ENCODE data around the gene PDX1. TPM values are rescaled to one million over a fixed set of nuclear protein-coding genes. Genes with fewer than 3 reads are reported as not detected.

Gene PDX1
- total and polyA plus RNA-seq, 2 of the 13 experiments (the other 11 are each of a cell fraction or from before 2014, with no cell fraction given): 0.07 TPM; not detected in 1

- Histone ChIP-seq H3K27ac (ENCODE audit: extremely low read length, insufficient read depth, low read length) (no peak overlapping the region), H3K4me1 (ENCODE audit: insufficient read depth, low read length) (no peaks in the 10 kb centered on the region), H3K79me2 (ENCODE audit: insufficient read depth, low read length) (no peaks in the 10 kb centered on the region), H3K36me3 (replicated peaks in 1 of 2; ENCODE audit: control insufficient read depth in 1 of 2, insufficient read depth in 2 of 2, low read length in 2 of 2) (no peaks in the 10 kb centered on the region), H2AFZ (ENCODE audit: low read length) (no peak overlapping the region), H3K9me3 (ENCODE audit: low read length) (no peaks in the 10 kb centered on the region), H3K4me2 (ENCODE audit: low read depth, low read length) (no peak overlapping the region), H4K20me1 (ENCODE audit: insufficient read depth, low read length) (no peaks in the 10 kb centered on the region), H3K27me3 (ENCODE audit: control insufficient read depth in 1 of 2, insufficient read depth in 2 of 2, low read length in 2 of 2) (0 out of 5 replicates have a peak, but pooled peaks cover 0 to 7% of the 10 kb centered on the region in 2 experiments), H3K9ac (ENCODE audit: insufficient read depth, low read depth, low read length) (no peak overlapping the region), H3K4me3 (replicated peaks in 1 of 3; ENCODE audit: insufficient read depth in 1 of 3, low read depth in 2 of 3, low read length in 3 of 3) (no peak overlapping the region)
- ChIA-PET POLR2A (no interaction called here), CTCF (ENCODE audit: low intra/inter-chr PET ratio, low total read pairs) (no interaction called here)
- BruUV-seq (replicated peaks): no TSS peak
- in situ Hi-C loops (cut with HindIII; ENCODE audit: extremely low pct_ligation_motif_present, low pct_unique_long_range_greater_than_20kb): no loop called here
- TF ChIP-seq ZBTB49 (CRISPR knock-in tag; IDR thresholded peaks at IDR 0.05; ENCODE audit: borderline replicate concordance) (no peak), ARID2 (CRISPR knock-in tag; IDR thresholded peaks at IDR 0.05; ENCODE audit: borderline replicate concordance) (no peak), FOXP1 (IDR thresholded peaks at IDR 0.05) (no peak), FOXP1 (CRISPR knock-in tag; IDR thresholded peaks at IDR 0.05) (no peak), ZBTB46 (CRISPR knock-in tag; IDR thresholded peaks at IDR 0.05; ENCODE audit: borderline replicate concordance) (no peak), MIER3 (CRISPR knock-in tag; IDR thresholded peaks at IDR 0.05; ENCODE audit: borderline replicate concordance) (no peak), RAD51 (IDR thresholded peaks at IDR 0.05; ENCODE audit: borderline replicate concordance) (no peak)
- ATAC-seq: no peak
- intact Hi-C loops (cut with micrococcal nuclease; ENCODE audit: unreplicated experiment): no loop called here
- FAIRE-seq: no peak
- DNase-seq (ENCODE audit: low spot score): no peak
Observed at GRCh38 chr13:27929868-27930267, 10.1 kb downstream of the PDX1 start.
